B cell (primary cell): Measurements from ENCODE around the gene TRNAU1AP. TPM values are rescaled to one million over a fixed set of nuclear protein-coding genes. Genes with fewer than 3 reads are reported as not detected.
"Not testable (repeated sequence)": the region's sequence is repeated elsewhere in the genome, so short reads cannot be mapped to it uniquely, and the experiment has no call there.

Experiments used
- ATAC-seq: fragments of 200-7000 bp; cut with Tn5 transposase; one replicate; pipeline ENCODE4 v1.10.0; 2021; ENCODE audit warnings: low read depth, mild to moderate bottlenecking, moderate number of reproducible peaks, moderate library complexity
- CTCF ChIA-PET: fragments of 350-600 bp; sonication (Branson Sonifier 250); formaldehyde crosslinking; loops from one replicate; lab custom pipeline; 2021; ENCODE audit warnings: antibody characterized with exemption, inconsistent platforms; lab: Charles Lee
- POLR2A ChIA-PET: fragments of 350-600 bp; sonication (Branson Sonifier 250); formaldehyde crosslinking; loops from one replicate; lab custom pipeline; 2021; ENCODE audit warnings: antibody characterized with exemption; lab: Charles Lee
- DNase-seq: peaks from one replicate; pipeline ENCODE4 v3.0.0; 2013
- H2AFZ ChIP-seq: 2 replicates; pipeline ENCODE4 v1.6.1; 2012; ENCODE audit warnings: mild to moderate bottlenecking, low read depth, low read length; ENCODE audit not compliant: insufficient read depth, poor library complexity, severe bottlenecking
- H3K27ac ChIP-seq, 2 donors: 1 replicate in 1 of 2; 2 replicates in 1 of 2; pipeline ENCODE4 v1.5.1; 2012 to 2013; ENCODE audit warnings: low read length in 2 of 2, mild to moderate bottlenecking in 2 of 2, moderate library complexity in 1 of 2
- H3K27me3 ChIP-seq, 4 experiments: fragments of 200-600 bp in 1 of 4; sonication (generic) in 1 of 4; replicated peaks in 1 of 4; 1 replicate in 2 of 4; 2 replicates in 2 of 4; pipeline versions ENCODE4 v1.6.1 to v1.7.0; 2013 to 2016; ENCODE audit warnings: low read length in 3 of 4, mild to moderate bottlenecking in 2 of 4, mixed read lengths in 1 of 4, moderate library complexity in 1 of 4; ENCODE audit not compliant: insufficient read depth in 4 of 4, control insufficient read depth in 3 of 4; ENCODE audit errors: control extremely low read depth in 1 of 4
- H3K36me3 ChIP-seq, 2 experiments: replicated peaks in 1 of 2; 1 replicate in 1 of 2; 2 replicates in 1 of 2; pipeline versions ENCODE4 v1.6.1 to v1.7.1; 2013; ENCODE audit warnings: low read length in 1 of 2; ENCODE audit not compliant: insufficient read depth in 2 of 2, control insufficient read depth in 1 of 2; ENCODE audit errors: control extremely low read depth in 1 of 2, extremely low read depth in 1 of 2
- H3K4me1 ChIP-seq, 2 donors: fragments of 200-600 bp in 1 of 2; sonication (generic) in 1 of 2; 1 replicate in 1 of 2; 2 replicates in 1 of 2; pipeline versions ENCODE4 v1.5.1 to v1.6.1; 2013 to 2017; ENCODE audit warnings: low read length in 2 of 2; ENCODE audit not compliant: control insufficient read depth in 2 of 2, insufficient read depth in 2 of 2
- H3K4me2 ChIP-seq: replicated peaks from 2 replicates; pipeline ENCODE3; 2012; ENCODE audit warnings: mild to moderate bottlenecking, low read depth, low read length; ENCODE audit not compliant: poor library complexity, severe bottlenecking
- H3K4me3 ChIP-seq, 5 experiments: fragments of 200-600 bp in 1 of 5; sonication (generic) in 1 of 5; 1 replicate in 3 of 5; 2 replicates in 2 of 5; pipeline versions ENCODE4 v1.5.1 to v1.7.0; 2011 to 2016; ENCODE audit warnings: low read length in 4 of 5, mild to moderate bottlenecking in 4 of 5, low read depth in 2 of 5, control low read depth in 1 of 5, moderate library complexity in 1 of 5; ENCODE audit not compliant: insufficient read depth in 1 of 5; ENCODE audit errors: control extremely low read depth in 1 of 5, extremely low read depth in 1 of 5
- H3K79me2 ChIP-seq: fragments of 200-600 bp; sonication (generic); one replicate; pipeline ENCODE4 v1.6.0; 2016; ENCODE audit warnings: low read length; ENCODE audit not compliant: control insufficient read depth, insufficient read depth
- H3K9ac ChIP-seq: fragments of 200-600 bp; sonication (generic); 2 replicates; pipeline ENCODE4 v1.6.1; 2017; ENCODE audit warnings: mild to moderate bottlenecking, low read length, moderate library complexity
- H3K9me3 ChIP-seq, 3 donors: one replicate each; pipeline versions ENCODE4 v1.6.1 to v1.7.1; 2013; ENCODE audit warnings: low read length in 2 of 3; ENCODE audit not compliant: control insufficient read depth in 2 of 3, insufficient read depth in 1 of 3; ENCODE audit errors: control extremely low read depth in 1 of 3
- H4K20me1 ChIP-seq: 2 replicates; pipeline ENCODE4 v1.6.0; 2012; ENCODE audit warnings: mild to moderate bottlenecking, low read length; ENCODE audit not compliant: insufficient read depth, control insufficient read depth, poor library complexity, severe bottlenecking
- H3K27ac Mint-ChIP-seq: one replicate; pipeline ENCODE4 v1.8.0; 2021; ENCODE audit warnings: mixed read lengths
- H3K27me3 Mint-ChIP-seq: one replicate; pipeline ENCODE4 v1.8.0; 2021; ENCODE audit warnings: mixed read lengths
- H3K4me1 Mint-ChIP-seq: one replicate; pipeline ENCODE4 v1.8.0; 2021; ENCODE audit warnings: mixed read lengths
- H3K4me3 Mint-ChIP-seq: one replicate; pipeline ENCODE4 v1.8.0; 2021; ENCODE audit warnings: mixed read lengths
- H3K9me3 Mint-ChIP-seq: one replicate; pipeline ENCODE4 v1.8.0; 2022; ENCODE audit warnings: mixed read lengths; ENCODE audit not compliant: insufficient read depth
- EZH2 ChIP-seq: IDR thresholded peaks from 2 replicates; pipeline ENCODE4 v1.6.1; 2012; ENCODE audit warnings: borderline replicate concordance, low read depth, mild to moderate bottlenecking, moderate library complexity, low read length; ENCODE audit not compliant: insufficient read depth, poor library complexity, severe bottlenecking
- WGBS: methylation state at CpG from one replicate; pipeline ENCODE4 v1.1.5; 2013; ENCODE audit warnings: missing lambda C conversion rate; ENCODE audit not compliant: insufficient coverage; 5-methylcytosine and 5-hydroxymethylcytosine counted together
- intact Hi-C: fragments of 100-400 bp; cut with micrococcal nuclease; formaldehyde crosslinking; loops from one replicate; pipeline ENCODE4 v1.10.0; 2022
- polyA plus RNA-seq: library from polyadenylated mRNA; depleted of rRNA; stranded (reverse); fragments of >200 nt; gene quantifications from 2 replicates; pipeline ENCODE4 v1.2.3, GENCODE V29; 2012
- total RNA-seq, 2 donors: library from RNA; stranded (reverse); fragments of 120-200 nt in 1 of 2; gene quantifications; 1 replicate in 1 of 2; 2 replicates in 1 of 2; pipeline versions ENCODE4 v1.2.3 to v1.2.4, GENCODE V29; 2013 to 2022
- TF ChIP-seq, protein P1 (sequence below): fragments of 200-600 bp; IDR thresholded peaks from one replicate; pipeline ENCODE4 v1.8.0; 2022; ENCODE audit warnings: antibody characterized with exemption, mild to moderate bottlenecking

The TRNAU1AP gene
- total and polyA plus RNA-seq, 2 donors (not counting 1 experiment from before 2014, with no cell fraction given) = 39.8 to 45.2 TPM

DNA sequence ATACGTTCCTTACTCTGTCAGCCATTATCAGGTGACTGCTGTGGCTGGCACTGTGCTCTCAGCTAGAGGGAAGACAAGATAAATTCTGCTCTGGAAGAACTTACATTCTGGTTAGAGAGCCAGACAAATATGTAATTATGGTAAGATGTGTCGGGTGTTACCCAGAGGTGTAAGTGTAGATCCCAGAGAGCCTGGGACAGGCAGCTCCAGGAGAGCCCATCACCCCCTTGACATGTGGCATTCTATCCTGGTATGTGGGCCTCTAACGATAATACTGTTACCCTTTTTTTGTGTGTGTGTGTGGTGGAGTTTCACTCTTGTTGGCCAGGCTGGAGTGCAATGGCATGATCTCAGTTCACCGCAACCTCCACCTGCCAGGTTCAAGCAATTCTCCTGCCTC lies 19.0 kb downstream of the TRNAU1AP start:
- Mint-ChIP-seq H3K27ac (no peak overlapping the region), H3K9me3 (no peaks in the 10 kb centered on the region), H3K4me3 (no peak overlapping the region), H3K27me3 (no peaks in the 10 kb centered on the region), H3K4me1 (no peaks in the 10 kb centered on the region)
- ATAC-seq = no peak
- Histone ChIP-seq H3K79me2 (no peaks in the 10 kb centered on the region), H4K20me1 (no peaks in the 10 kb centered on the region), H3K9me3 (no peaks in the 10 kb centered on the region), H3K27me3 (no peaks in the 10 kb centered on the region), H3K4me1 (no peaks in the 10 kb centered on the region), H3K36me3 (peaks cover 2 to 50% of the 10 kb centered on the region in 2 experiments), H3K4me2 (no peak overlapping the region), H3K4me3 (no peak overlapping the region), H3K27ac (no peak overlapping the region), H3K9ac (no peak overlapping the region), H2AFZ (no peak overlapping the region)
- WGBS = 100% methylated on average over 2 of the region's 4 CpGs
- no peak for DNase-seq
- ChIA-PET CTCF (interaction anchor here (1.0 to 1.7 kb wide), 2 partner anchors 12 to 305 kb away, joined by 3 to 4 read pairs; no protein-coding TSS in a partner anchor), POLR2A (no interaction called here)
- intact Hi-C loops = no loop called here
- no peak for TF ChIP-seq EZH2
- TF ChIP-seq, protein P1, sequence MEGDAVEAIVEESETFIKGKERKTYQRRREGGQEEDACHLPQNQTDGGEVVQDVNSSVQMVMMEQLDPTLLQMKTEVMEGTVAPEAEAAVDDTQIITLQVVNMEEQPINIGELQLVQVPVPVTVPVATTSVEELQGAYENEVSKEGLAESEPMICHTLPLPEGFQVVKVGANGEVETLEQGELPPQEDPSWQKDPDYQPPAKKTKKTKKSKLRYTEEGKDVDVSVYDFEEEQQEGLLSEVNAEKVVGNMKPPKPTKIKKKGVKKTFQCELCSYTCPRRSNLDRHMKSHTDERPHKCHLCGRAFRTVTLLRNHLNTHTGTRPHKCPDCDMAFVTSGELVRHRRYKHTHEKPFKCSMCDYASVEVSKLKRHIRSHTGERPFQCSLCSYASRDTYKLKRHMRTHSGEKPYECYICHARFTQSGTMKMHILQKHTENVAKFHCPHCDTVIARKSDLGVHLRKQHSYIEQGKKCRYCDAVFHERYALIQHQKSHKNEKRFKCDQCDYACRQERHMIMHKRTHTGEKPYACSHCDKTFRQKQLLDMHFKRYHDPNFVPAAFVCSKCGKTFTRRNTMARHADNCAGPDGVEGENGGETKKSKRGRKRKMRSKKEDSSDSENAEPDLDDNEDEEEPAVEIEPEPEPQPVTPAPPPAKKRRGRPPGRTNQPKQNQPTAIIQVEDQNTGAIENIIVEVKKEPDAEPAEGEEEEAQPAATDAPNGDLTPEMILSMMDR = no peak

DNA sequence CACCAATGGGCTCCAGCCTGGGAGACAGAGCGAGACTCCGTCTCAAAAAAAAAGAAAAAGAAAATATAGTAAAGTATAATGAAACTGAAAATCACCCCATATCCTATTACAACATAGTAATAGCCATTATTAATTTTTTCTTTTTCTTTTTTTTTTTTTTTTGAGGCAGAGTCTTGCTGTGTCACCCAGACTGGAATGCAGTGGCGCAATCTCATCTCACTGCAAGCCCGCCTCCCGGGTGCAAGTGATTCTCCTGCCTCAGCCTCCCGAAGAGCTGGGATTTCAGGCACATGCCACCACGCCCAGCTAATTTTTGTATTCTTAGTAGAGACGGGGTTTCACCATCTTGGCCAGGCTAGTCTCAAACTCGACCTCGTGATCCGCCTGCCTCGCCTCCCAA lies 20.0 kb downstream of the TRNAU1AP start:
- intact Hi-C loops, H3K27ac ChIP-seq, H3K27me3 ChIP-seq, H3K9ac ChIP-seq, H3K4me1 ChIP-seq, DNase-seq, H3K4me3 Mint-ChIP-seq, H3K9me3 Mint-ChIP-seq, CTCF ChIA-PET, H3K4me3 ChIP-seq, ATAC-seq, H3K27me3 Mint-ChIP-seq, H3K4me1 Mint-ChIP-seq, H4K20me1 ChIP-seq, H3K9me3 ChIP-seq, H3K27ac Mint-ChIP-seq, H3K4me2 ChIP-seq, H2AFZ ChIP-seq, H3K79me2 ChIP-seq: not testable (repeated sequence)
- POLR2A ChIA-PET = interaction anchor here (0.7 to 1.2 kb wide), 2 partner anchors 9 to 70 kb away, joined by 4 read pairs; no protein-coding TSS in a partner anchor
- H3K36me3 ChIP-seq = peaks cover 9 to 53% of the 10 kb centered on the region in 2 experiments
- WGBS = 100% methylated on average over 7 of the region's 12 CpGs
